Non-pigmented ciliary epithelial cell (primary cell): ENCODE data around the gene OR13H1.
"Not testable (repeated sequence)": the region's sequence is repeated elsewhere in the genome, so short reads cannot be mapped to it uniquely, and the experiment has no call there.

Experiments
- DNase-seq: peaks from one replicate; pipeline ENCODE4 v3.0.0-alpha.2; 2010; ENCODE audit warnings: low read depth

The OR13H1 gene

GRCh38 chrX:131543774-131544173, at the start of gene OR13H1:
Gene OR13H1, plus strand, starts transcription at chrX:131544074. Its CDS starts 0 bp downstream, at chrX:131544074.
- DNase-seq: no peak

- DNase-seq: not testable (repeated sequence)
These were observed 42.3 kb upstream of the OR13H1 start for GRCh38 chrX:131501556-131501955.

GRCh38 chrX:131513159-131513914, 30.5 kb upstream of the OR13H1 start:
- no peak for DNase-seq

GRCh38 chrX:131521824-131522223, 22.1 kb upstream of the OR13H1 start:
- no peak for DNase-seq

- no peak for DNase-seq
These were observed 344 bp downstream of the OR13H1 start for GRCh38 chrX:131544218-131544617.

GRCh38 chrX:131549011-131549410, 5.1 kb downstream of the OR13H1 start:
- DNase-seq: no peak

- DNase-seq: not testable (repeated sequence)
These were observed 8.6 kb downstream of the OR13H1 start for GRCh38 chrX:131552453-131552852.

- DNase-seq: no peak
These were observed 14.7 kb downstream of the OR13H1 start for GRCh38 chrX:131558562-131558961.

GRCh38 chrX:131564553-131565229, 20.8 kb downstream of the OR13H1 start:
- DNase-seq: no peak

- no peak for DNase-seq
These were observed 22.0 kb downstream of the OR13H1 start for GRCh38 chrX:131565909-131566308.

GRCh38 chrX:131571348-131571747, 27.5 kb downstream of the OR13H1 start:
- DNase-seq: no peak

- DNase-seq: no peak
These were observed 28.6 kb downstream of the OR13H1 start for GRCh38 chrX:131572372-131573014.

- DNase-seq: no peak
These were observed 33.5 kb downstream of the OR13H1 start for GRCh38 chrX:131577413-131577812.

GRCh38 chrX:131577999-131578734, 34.3 kb downstream of the OR13H1 start:
- DNase-seq: no peak

GRCh38 chrX:131578735-131579367, 35.0 kb downstream of the OR13H1 start:
- DNase-seq: not testable (repeated sequence)

- DNase-seq: no peak
These were observed 45.1 kb downstream of the OR13H1 start for GRCh38 chrX:131588995-131589394.
